Testis (tissue), 2 donors: ENCODE measurements around the gene SPAG6.

Experiments
- CTCF ChIP-seq, 3 experiments: fragments of 450-650 bp in 2 of 3; fragments of 200-600 bp in 1 of 3; sonication (generic) in 1 of 3; IDR thresholded peaks; one replicate each; pipeline ENCODE4 v1.5.1; 2016 to 2019; ENCODE audit warnings: antibody characterized with exemption in 3 of 3, mild to moderate bottlenecking in 2 of 3, moderate library complexity in 1 of 3
- POLR2A ChIP-seq: fragments of 450-650 bp; IDR thresholded peaks from one replicate; pipeline ENCODE4 v1.6.1; 2017; ENCODE audit warnings: antibody characterized with exemption, mild to moderate bottlenecking, moderate library complexity

- TF ChIP-seq CTCF (IDR thresholded peaks at IDR 0.05) (peak in 1 of 3 experiments; percentile 9), POLR2A (peak; percentile 56)
Observed at GRCh38 chr10:22436893-22437619, 91.8 kb downstream of the SPAG6 start.
